GM21367 (cell line): ENCODE measurements around the gene PDHA1.

ENCODE experiments used
- ATAC-seq: cut with Tn5 transposase; IDR thresholded peaks from one replicate; pipeline ENCODE4 v1.9.1; 2021; ENCODE audit not compliant: unreplicated experiment

PDHA1 gene

DNA sequence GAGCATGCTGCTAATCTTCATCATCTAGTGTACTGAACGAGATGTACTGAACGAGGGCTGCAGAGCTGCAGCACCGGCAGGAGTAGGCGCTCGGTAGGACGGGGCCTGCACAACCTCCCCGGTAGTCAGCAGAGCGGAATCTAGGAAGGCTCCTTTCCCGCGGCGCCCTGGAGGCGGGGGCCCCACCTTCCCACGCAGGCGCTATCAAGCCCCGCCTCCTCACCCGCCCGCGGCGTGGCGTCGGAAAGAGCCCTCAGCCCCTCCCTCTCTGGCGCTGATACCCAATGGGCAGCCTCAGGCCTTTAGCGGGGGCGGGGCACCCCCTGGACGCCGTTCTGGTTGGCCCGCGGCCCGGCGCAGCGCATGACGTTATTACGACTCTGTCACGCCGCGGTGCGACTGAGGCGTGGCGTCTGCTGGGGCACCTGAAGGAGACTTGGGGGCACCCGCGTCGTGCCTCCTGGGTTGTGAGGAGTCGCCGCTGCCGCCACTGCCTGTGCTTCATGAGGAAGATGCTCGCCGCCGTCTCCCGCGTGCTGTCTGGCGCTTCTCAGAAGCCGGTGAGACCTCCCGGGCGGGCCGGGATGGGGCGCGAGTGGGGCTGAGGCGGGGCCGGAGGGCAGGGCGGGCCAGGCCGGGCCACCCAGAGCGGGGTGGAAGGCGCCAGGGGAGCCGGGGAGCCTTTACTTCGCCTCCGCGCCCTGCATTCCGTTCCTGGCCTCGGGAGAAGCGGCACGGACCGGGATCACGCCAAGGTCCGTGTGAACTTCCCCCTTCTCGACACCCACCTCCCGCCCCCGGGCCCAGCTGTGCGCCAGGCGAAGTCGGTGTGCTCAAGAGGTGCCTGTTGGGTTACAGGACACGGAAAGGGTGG, at the start of gene PDHA1:
Gene PDHA1 (plus strand): TSS at position 393 of the 874 bp plus-strand sequence. CDS start 111 bp downstream, at position 504.
- ATAC-seq = peak; percentile 98

DNA sequence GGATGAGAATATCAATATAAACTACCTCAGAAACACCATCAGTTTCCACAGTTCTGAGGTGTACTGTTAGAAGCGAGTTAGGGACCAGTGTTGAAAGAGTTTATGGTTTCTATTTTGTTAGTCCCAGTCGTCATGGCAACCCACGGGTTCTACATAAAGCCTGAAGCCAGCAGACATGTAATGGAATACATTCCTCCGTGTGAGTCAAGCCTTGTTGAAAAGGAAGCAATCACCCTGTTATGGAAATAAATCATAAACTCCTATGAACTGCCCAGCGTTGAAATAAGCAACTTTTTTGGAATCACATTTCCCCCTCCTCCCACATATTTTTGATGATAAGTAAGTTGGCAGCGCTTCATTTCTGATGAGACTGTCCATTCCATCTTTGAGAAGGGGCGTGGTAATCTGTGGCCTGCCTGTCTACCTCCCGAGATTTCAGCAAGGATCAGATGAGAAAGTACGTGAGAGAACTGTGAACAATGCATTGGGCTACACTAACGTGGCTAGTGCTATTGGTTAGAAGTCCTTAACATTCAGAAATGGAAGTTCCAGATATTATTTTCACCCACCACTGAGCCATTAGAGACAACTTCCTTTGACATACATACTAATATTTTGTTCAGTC, 40.4 kb upstream of the PDHA1 start:
- ATAC-seq = no peak

DNA sequence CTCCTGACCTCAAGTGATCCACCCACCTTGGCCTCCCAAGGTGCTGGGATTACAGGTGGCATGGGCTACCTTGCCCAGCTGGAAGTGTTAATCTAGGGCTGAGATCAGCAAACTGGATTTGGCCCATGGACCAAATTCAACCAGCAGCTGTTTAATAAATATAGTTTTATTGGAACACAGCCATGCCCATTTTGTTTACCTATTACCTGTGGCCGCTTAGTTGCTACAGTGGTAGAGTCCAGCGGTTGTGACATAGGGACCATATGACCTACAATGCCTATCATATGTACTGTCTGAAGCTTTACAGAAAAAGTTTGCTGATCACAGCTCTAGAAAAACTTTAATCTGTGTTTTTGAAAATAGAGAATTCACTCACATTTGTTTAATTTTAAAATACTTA, 17.2 kb upstream of the PDHA1 start:
- no peak for ATAC-seq

DNA sequence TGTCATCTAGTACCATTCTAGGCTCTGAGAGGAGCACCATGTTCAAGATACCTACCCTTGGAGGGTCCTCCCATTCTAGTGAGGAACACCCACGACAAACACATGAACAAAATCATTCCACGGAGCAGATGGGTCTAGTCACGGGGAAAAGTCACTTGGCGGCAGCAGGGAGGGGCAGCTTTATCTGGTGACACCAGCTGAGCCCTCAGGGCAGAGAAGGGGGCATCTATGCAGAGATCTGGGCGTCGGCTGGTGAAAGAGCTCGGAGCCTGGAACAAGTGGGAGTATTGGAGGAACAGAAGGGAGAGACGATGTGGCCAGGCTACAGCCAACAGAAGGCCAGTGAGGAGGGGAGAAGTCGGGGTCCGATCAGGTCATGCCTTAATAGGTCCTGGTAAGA, 11.9 kb upstream of the PDHA1 start:
- ATAC-seq = no peak

DNA sequence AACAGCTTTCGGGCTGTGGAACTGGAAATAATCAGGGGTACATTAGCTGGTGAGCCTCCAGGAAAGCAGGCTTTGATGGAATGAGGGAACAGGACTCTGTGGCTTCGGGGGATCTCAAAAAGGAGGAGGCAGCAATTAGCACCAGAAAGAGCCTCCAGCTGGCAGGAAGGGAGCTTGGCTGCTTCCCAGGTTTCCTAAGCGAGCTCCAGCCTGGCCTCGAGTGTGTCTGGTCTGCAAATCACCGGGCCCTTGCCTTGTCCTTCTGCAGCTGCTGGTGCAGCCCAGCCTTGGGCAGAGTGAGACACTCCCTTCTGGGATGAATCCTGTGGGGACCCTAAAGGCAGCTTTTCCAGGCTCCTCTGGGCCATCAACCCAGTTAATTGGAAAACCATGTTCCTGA, 10.7 kb upstream of the PDHA1 start:
- no peak for ATAC-seq

DNA sequence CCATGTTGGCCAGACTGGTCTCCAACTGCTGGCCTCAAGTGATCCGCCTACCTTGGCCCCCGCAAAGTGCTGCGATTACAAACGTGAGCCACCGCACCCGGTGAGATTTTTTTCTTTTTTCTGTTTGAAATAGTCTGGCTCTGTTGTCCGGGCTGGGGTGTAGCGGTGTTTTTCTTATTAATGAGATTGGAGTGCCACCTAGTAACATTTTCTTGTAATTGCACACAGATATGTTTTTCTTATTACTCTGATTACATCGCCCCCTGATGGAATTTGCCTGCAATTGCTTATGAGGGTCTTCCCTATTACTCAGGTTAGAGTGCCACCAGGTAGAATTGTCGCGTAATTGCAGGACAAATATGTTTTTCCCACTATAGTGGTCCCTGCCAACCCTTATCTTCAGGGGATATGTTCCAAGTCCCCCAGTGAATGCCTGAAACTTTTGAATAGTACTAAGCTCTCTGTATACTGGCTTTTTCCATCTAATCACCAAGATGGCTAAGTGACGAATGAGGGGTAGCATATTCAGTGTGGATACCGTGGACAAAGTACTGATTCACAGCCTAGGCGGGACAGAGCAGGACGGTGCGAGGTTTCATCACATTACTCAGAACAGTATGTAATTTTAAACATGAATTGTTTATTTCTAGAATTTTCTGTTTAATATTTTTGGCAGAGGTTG, 8.6 kb upstream of the PDHA1 start:
- ATAC-seq = no peak

DNA sequence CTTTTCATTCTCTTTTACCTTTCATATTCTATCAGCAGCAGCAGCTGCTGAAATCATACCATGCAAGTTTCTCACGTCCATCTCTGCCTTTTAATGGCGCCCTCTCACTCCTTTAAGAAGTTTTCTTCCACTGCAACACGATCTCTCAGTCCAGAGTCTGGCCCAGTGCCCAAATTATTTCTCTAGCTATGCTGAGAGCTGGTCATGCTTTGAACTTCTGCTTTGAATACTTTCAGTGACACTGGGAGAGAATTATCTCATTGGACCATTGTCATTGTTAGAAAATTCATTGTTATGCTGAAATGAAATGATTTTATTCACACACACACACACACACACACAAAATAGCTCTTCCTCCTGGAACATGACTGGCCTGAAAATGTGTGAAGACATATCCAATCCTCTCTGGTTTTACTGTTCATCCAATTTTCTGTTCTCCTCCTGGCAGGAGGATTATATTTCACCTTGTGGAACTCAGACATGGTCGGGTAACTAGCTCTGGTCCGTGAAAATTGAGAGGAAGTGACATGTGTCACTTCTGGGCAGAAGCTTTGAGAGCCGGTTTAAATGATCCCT, 1.3 kb upstream of the PDHA1 start:
- ATAC-seq = no peak

DNA sequence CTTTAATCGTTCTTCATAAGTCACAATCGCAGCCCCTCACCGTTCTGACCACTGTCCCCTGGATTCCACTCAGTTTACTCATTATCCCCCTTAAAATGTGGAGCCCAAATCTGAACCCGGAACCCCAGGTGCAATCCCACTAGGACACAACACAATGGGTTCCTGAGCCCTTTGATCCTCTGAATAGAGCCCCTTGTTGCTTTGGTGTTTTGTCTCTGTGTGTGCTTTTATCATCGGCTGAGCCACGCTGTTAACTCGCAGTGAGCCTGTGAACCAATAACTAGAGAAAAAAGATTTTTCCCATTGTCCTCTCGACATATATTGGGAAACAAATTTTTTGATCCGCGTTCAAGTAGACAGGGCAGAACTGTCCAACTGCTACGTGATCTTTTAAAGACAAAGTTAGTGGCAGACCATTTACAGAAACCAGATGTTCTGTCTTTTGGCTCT, 617 bp upstream of the PDHA1 start:
- no peak for ATAC-seq

DNA sequence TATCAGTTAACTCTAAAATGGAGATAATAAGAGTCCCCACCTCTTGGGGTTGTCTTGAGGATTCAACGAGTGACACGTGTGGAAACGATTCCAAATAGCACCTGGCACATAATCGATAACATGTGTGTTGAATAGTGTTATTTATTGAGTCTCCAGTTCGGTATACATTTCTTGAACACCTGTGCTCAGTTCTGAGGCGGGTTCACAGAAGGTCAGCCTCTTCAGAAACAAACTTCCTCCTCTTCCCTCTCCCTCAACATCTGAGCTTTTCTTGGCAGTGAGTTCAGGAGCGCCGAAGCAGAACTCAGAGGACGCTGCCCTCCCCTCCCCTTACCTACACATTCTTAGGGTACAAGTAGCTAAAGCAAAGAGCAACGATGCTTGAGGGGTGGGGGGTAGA, 934 bp downstream of the PDHA1 start:
- ATAC-seq = no peak

DNA sequence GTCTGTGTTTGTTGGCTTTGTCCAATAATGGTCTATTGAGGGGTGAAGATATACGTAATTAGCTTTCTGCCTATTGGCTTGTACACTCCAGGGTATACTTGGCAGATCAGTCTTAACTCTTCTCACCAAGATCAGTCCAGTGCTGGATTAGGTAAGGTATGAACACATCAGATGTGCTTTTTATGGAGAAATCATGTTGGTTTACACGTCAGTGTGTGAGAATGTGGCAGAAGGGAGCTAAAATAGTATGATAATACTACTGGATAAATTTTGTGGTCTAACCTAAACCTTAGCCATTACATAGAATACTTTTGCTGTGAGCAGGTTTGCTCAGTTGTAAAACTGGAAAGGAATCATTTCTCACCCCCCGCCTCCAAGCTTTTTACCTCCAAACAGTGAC, 4.2 kb downstream of the PDHA1 start:
- no peak for ATAC-seq

DNA sequence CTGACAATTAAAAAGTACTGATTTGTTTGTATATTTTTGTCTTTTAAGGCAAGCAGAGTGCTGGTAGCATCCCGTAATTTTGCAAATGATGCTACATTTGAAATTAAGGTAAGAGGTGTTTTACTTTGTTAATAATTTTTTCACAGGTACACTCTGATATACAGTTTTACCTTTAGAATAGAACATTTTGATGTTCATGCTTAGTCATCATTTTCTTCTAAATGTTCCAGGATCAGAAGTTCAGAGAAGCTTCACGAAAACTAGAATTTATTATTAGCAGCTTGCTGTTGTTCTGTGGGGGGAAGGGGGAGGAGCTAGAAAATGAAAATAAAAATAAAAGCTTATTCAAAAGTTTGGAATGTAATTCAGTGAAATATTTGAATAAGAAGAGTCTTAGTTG, 5.5 kb downstream of the PDHA1 start:
- ATAC-seq = no peak

DNA sequence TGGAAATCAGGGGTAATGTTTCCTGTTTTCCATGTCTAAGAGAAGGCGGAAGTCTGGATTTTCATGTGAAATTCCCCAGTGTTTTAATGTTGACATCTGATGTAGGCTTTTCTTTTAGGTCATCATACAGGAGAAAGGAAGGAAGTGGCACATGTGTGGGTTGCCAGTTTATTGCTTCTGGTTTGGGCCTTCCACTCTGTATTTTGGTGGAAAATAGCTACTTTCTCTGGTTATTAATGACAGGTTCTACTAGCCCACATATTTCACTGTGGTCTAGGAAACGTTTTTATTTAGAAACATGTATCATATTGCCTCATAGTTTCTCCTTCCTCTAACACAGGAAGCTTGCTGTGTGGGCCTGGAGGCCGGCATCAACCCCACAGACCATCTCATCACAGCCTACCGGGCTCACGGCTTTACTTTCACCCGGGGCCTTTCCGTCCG, 7.2 kb downstream of the PDHA1 start:
- peak; percentile 91 for ATAC-seq

DNA sequence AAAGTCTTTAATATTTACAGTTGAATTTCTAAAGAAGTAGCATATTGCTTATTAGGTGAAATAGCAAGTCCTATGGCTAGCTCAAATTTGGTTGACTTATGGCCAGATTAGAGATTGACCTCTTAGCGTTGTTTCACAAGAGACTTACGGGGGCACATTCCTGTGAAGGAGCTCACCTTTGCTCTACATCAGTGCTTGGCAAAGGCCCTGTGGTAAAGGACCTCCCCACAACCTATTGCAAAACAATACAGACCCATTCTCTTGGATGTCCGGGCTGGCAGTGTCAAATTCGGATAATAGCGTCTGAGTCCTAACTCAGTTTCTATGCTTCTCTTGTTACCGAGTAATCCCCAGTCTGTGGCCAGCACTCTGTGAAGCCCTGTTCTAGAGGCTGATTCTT, 10.9 kb downstream of the PDHA1 start:
- no peak for ATAC-seq

DNA sequence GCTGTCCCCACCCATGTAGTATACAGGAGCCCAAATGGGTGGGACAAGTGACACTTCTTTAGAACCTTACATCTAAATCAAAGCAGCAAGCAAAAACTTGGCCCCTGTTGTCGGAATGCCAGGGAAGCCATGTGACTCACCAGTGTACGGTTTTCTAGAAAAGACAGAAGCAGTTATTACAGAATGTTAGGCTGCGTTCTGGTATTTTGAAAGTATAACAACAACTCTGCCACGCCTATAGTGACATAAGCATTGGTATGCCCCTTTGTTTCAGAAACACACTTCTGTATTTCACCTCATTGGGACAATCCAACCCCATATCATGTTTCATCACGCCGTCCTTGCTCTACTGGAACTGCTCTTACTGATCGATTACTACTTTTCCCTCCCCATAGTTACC, 14.8 kb downstream of the PDHA1 start:
- no peak for ATAC-seq

DNA sequence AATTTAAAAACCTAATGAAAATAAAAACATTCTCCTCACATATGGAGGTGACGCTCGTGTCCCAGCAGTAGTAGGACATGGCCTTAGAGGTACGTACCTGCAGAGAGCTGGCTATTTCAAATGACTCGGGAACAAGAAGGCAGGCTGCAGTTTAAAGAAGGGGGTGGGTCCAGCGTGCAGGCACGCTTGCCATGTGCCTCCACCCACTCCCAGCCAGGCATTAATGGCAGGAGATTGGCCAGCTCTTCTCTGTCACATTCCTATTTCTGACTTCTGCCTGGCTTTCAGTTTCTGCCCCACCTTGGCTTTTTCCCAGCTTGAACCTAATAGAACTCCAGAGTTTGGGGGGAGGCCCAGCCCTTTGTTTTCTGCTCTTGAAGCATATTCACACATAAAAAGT, 17.2 kb downstream of the PDHA1 start:
- no peak for ATAC-seq

DNA sequence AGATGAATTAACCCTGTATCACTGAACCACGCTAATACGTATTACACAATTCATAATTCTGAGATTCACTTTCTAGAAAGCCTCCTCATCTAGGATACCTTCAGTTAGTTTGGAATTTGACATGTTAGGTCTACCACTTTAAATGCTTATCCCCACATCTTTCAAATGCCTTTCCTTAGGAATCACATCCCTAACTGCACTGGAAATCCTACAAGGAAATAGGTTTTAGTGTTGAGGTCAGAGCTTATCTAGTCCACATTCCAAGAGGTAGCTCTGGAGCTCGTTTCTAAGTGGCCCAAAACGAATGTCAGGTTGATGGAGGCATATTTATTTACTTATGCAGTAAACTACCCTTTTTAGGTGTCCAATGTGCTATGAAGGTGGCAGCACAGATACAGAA, 18.0 kb downstream of the PDHA1 start:
- ATAC-seq = no peak

DNA sequence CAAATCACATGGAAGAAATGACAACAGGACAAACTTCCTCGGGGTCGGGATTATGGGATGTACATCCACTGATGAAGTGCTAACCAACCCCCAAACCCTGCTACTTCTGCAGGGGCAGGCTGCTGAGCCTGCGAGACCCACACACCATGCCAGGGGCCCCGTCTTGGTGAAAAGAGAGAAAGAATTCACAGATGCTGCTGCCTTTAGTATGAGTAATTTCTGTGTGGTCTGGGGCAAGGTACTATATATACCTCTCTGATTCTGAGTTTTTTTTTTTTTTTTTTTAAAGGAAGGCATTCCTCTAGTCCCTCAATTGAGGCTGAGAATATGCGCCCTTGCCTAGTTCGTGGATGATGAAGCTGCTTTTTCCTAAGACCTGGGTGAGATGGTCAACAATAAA, 24.8 kb downstream of the PDHA1 start:
- no peak for ATAC-seq

DNA sequence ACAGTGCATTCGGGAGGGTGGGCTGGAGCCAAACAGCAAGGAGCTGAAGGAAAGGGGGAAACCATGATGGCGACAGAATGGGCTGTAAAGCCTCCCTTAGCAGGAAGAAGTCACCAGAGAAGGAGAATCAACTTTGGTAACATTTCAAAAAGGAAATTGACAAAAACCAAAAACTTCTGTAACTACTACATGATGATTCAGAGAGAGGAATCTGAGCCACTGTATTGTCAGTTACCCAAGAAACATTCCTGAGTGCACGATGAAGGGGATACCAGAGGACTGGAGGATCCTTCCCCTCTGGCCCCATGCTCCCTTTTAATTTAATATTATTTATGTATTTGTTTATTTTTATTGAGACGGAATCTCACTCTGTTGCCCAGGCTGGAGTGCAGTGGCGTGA, 26.3 kb downstream of the PDHA1 start:
- no peak for ATAC-seq

DNA sequence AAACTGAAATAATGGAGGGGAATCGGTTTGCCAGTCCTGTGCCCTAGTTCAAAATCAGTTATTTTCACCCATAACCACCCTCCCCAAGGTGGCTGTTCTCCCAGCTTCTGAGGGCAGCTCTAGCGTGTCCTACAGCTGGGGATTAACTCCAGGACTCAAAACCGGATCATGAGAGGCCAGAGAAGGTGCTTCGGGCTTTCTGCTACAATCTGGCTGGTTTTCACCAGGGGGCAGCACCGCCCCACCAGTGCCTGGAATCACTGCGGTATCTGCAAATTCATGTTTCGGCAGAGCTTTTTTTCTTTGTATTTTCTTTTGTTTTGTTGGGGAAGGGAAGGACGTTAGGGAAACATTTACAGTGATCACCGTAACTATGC, 28.4 kb downstream of the PDHA1 start:
- ATAC-seq = peak; percentile 71

DNA sequence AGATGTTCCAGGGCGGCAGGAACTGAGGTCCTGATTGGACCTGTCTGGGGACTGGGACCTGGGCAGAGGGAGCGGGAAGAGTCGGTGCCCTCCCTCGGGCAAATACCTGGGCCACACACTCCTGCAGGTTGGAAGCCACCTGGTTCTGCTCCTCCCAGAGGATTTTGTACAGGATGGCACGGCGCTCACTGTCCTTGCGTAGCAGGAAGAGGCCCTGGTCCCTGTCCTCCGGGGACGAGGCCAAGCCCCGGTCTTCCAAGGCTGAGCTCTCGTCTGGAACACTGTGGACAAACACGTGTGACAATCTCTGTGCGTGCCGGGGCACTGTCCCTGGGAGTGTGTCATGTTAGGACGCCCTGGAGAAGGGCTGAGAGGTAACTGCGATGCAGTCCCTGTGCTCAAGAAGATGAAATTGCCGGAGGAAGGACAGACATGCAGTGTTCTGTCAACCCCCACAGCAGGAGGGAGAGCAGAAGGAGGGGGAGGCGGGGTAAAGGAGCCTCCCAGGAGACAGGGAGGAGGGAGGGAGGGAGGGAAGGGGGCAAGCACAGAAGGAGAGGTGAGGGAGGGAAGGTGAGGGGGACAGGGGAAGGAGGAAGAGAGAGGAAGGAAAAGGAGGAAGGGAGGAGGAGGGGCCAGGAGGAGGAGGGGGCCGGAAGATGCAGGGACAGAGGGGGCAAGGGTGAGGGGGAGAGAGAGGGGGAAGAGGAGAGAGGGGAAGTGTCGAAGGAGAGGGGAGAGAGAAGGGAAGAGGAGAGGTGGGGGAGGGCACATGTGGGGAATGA, 29.0 kb downstream of the PDHA1 start:
- peak; percentile 25 for ATAC-seq
